ENCODE data around the gene MAGI1. TPM values are rescaled to one million over a fixed set of nuclear protein-coding genes. Genes with fewer than 3 reads are reported as not detected.

Gene MAGI1
- total and polyA plus RNA-seq, 2 donors (not counting 1 experiment from before 2014, with no cell fraction given) = 15.7 to 23.7 TPM

GRCh38 chr3:65398953-65399352 is 639.8 kb downstream of the MAGI1 start:
- H2AFZ ChIP-seq (ENCODE audit: low read length) = no peak overlapping the region
- DNase-seq (ENCODE audit: low read depth in 2 of 2) = peak in 1 of 2 donors; percentile 66
- TF ChIP-seq EZH2 (IDR thresholded peaks at IDR 0.05; ENCODE audit: low read length, missing control alignments) (no peak), CTCF (conservative IDR thresholded peaks at IDR 0.05 in 1 of 2, IDR thresholded peaks at IDR 0.05 in 1 of 2; ENCODE audit: low read depth in 1 of 2, low read length in 2 of 2) (no peak)
- no peaks in the 10 kb centered on the region for H3K27me3 ChIP-seq (ENCODE audit: control insufficient read depth, insufficient read depth, low read length)
- H4K20me1 ChIP-seq (ENCODE audit: control insufficient read depth, extremely low read depth, insufficient read depth, low read length) = no peaks in the 10 kb centered on the region
- no peak overlapping the region for H3K9ac ChIP-seq (ENCODE audit: insufficient read depth, low read length)
- no peaks in the 10 kb centered on the region for H3K9me3 ChIP-seq (ENCODE audit: control insufficient read depth, insufficient read depth, low read depth, low read length)
- H3K79me2 ChIP-seq (ENCODE audit: control insufficient read depth, insufficient read depth, low read length) = no peaks in the 10 kb centered on the region
- H3K27ac ChIP-seq (ENCODE audit: insufficient read depth, low read length) = no peak overlapping the region
- no peak overlapping the region for H3K4me2 ChIP-seq (ENCODE audit: extremely low read depth, insufficient read depth, low read length)
- H3K36me3 ChIP-seq (ENCODE audit: control insufficient read depth, insufficient read depth, low read length) = no peaks in the 10 kb centered on the region
- H3K4me1 ChIP-seq (ENCODE audit: control insufficient read depth, extremely low read depth, insufficient read depth, low read length) = peaks cover 9% of the 10 kb centered on the region
- no peak overlapping the region for H3K4me3 ChIP-seq (replicated peaks in 1 of 4; ENCODE audit: control extremely low read depth in 1 of 4, insufficient read depth in 1 of 4, low read depth in 3 of 4, low read length in 4 of 4)

GRCh38 chr3:65396078-65396477 is 642.6 kb downstream of the MAGI1 start:
- no peak overlapping the region for H3K4me2 ChIP-seq (ENCODE audit: extremely low read depth, insufficient read depth, low read length)
- no peaks in the 10 kb centered on the region for H3K27me3 ChIP-seq (ENCODE audit: control insufficient read depth, insufficient read depth, low read length)
- H2AFZ ChIP-seq (ENCODE audit: low read length) = no peak overlapping the region
- no peaks in the 10 kb centered on the region for H4K20me1 ChIP-seq (ENCODE audit: control insufficient read depth, extremely low read depth, insufficient read depth, low read length)
- no peaks in the 10 kb centered on the region for H3K36me3 ChIP-seq (ENCODE audit: control insufficient read depth, insufficient read depth, low read length)
- DNase-seq (ENCODE audit: low read depth in 2 of 2) = no peak
- TF ChIP-seq CTCF (conservative IDR thresholded peaks at IDR 0.05 in 1 of 2, IDR thresholded peaks at IDR 0.05 in 1 of 2; ENCODE audit: low read depth in 1 of 2, low read length in 2 of 2) (no peak), EZH2 (IDR thresholded peaks at IDR 0.05; ENCODE audit: low read length, missing control alignments) (no peak)
- no peak overlapping the region for H3K9ac ChIP-seq (ENCODE audit: insufficient read depth, low read length)
- H3K9me3 ChIP-seq (ENCODE audit: control insufficient read depth, insufficient read depth, low read depth, low read length) = no peaks in the 10 kb centered on the region
- H3K4me1 ChIP-seq (ENCODE audit: control insufficient read depth, extremely low read depth, insufficient read depth, low read length) = peaks cover 6% of the 10 kb centered on the region
- no peak overlapping the region for H3K4me3 ChIP-seq (replicated peaks in 1 of 4; ENCODE audit: control extremely low read depth in 1 of 4, insufficient read depth in 1 of 4, low read depth in 3 of 4, low read length in 4 of 4)
- no peaks in the 10 kb centered on the region for H3K79me2 ChIP-seq (ENCODE audit: control insufficient read depth, insufficient read depth, low read length)
- no peak overlapping the region for H3K27ac ChIP-seq (ENCODE audit: insufficient read depth, low read length)

GRCh38 chr3:65391068-65391467 is 647.6 kb downstream of the MAGI1 start:
- DNase-seq (ENCODE audit: low read depth in 2 of 2) = no peak
- H3K4me2 ChIP-seq (ENCODE audit: extremely low read depth, insufficient read depth, low read length) = no peak overlapping the region
- H4K20me1 ChIP-seq (ENCODE audit: control insufficient read depth, extremely low read depth, insufficient read depth, low read length) = no peaks in the 10 kb centered on the region
- no peaks in the 10 kb centered on the region for H3K36me3 ChIP-seq (ENCODE audit: control insufficient read depth, insufficient read depth, low read length)
- no peak overlapping the region for H3K4me3 ChIP-seq (replicated peaks in 1 of 4; ENCODE audit: control extremely low read depth in 1 of 4, insufficient read depth in 1 of 4, low read depth in 3 of 4, low read length in 4 of 4)
- H3K79me2 ChIP-seq (ENCODE audit: control insufficient read depth, insufficient read depth, low read length) = no peaks in the 10 kb centered on the region
- H3K4me1 ChIP-seq (ENCODE audit: control insufficient read depth, extremely low read depth, insufficient read depth, low read length) = no peaks in the 10 kb centered on the region
- H3K9ac ChIP-seq (ENCODE audit: insufficient read depth, low read length) = no peak overlapping the region
- no peaks in the 10 kb centered on the region for H3K9me3 ChIP-seq (ENCODE audit: control insufficient read depth, insufficient read depth, low read depth, low read length)
- H3K27ac ChIP-seq (ENCODE audit: insufficient read depth, low read length) = no peak overlapping the region
- no peak for TF ChIP-seq CTCF (conservative IDR thresholded peaks at IDR 0.05 in 1 of 2, IDR thresholded peaks at IDR 0.05 in 1 of 2; ENCODE audit: low read depth in 1 of 2, low read length in 2 of 2)
- no peak for TF ChIP-seq EZH2 (IDR thresholded peaks at IDR 0.05; ENCODE audit: low read length, missing control alignments)
- no peak overlapping the region for H2AFZ ChIP-seq (ENCODE audit: low read length)
- no peaks in the 10 kb centered on the region for H3K27me3 ChIP-seq (ENCODE audit: control insufficient read depth, insufficient read depth, low read length)
